ENCODE results near the gene WDR38. TPM values are rescaled to one million over a fixed set of nuclear protein-coding genes. Genes with fewer than 3 reads are reported as not detected.

Gene WDR38
- total and polyA plus RNA-seq, 9 of the 15 experiments (the other 6 are each of a cell fraction or from before 2014, with no cell fraction given), result not detected

DNA sequence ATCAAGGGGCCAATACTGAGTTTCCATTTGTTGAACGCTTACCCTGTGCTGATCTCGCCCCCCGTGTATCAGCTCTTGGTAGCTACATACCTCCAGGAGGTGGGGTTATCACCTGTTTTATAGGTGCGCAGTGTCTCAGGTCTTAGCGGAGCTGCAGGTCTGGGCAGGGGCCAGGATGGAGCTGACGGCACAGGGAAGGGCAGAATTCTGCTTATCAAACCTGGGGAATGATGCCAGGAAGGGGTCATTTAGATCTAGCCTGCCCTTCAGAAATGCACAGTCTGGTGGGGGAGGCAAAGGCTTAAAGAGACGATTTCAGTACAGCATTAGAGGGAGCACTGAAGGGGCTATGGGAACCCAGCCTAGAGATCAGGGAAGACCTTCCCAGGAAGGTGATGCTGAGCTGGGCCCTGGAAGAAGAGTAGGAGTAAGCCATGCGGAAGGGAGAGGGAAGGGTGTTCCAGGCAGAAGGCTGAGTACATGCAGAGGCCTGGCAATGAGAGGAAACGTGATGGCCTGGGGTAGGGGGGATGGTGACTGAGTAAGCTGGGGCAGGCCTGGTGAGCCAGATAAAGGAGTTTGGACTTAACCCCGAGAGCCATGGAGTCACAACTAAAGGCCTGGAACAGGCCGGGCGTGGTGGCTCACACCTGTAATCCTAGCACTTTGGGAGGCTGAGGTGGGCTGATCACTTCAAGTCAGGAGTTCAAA, 44.9 kb upstream of the WDR38 start (continued):
- TF ChIP-seq TCF3 (CRISPR knock-in tag; IDR thresholded peaks at IDR 0.05) (peak; percentile 39), ZNF57 (CRISPR knock-in tag; IDR thresholded peaks at IDR 0.05) (no peak), POLR3G (IDR thresholded peaks at IDR 0.05; ENCODE audit: extremely low read depth, insufficient read length, insufficient replicate concordance) (no peak), TRIM24 (IDR thresholded peaks at IDR 0.05) (0 out of 4 replicates have a peak, but pooled peaks have one; percentile 9 to 11), POLR3A (IDR thresholded peaks at IDR 0.05; ENCODE audit: borderline replicate concordance, extremely low read depth, insufficient read depth, insufficient read length) (no peak), BCOR (IDR thresholded peaks at IDR 0.05) (0 out of 2 replicates have a peak, but pooled peaks have one; percentile 37), CBFA2T2 (conservative IDR thresholded peaks at IDR 0.05) (peak; percentile 53; the same call in 1 of the 2 replicates), ZNF165 (CRISPR knock-in tag; IDR thresholded peaks at IDR 0.05; ENCODE audit: borderline replicate concordance) (no peak), TAL1 (IDR thresholded peaks at IDR 0.05) (peak; percentile 18; the same call in 1 of the 2 replicates), U2AF2 (optimal IDR thresholded peaks at IDR 0.05; ENCODE audit: low read depth, low read length) (no peak), ZNF24 (IDR thresholded peaks at IDR 0.05) (no peak), ETV5 (CRISPR knock-in tag; IDR thresholded peaks at IDR 0.05; ENCODE audit: low read depth) (no peak), KDM5B (IDR thresholded peaks at IDR 0.05; ENCODE audit: insufficient replicate concordance, low read depth, low read length) (no peak), EP400 (IDR thresholded peaks at IDR 0.05) (no peak), KAT7 (CRISPR knock-in tag; IDR thresholded peaks at IDR 0.05; ENCODE audit: borderline replicate concordance) (no peak), SUPT5H (IDR thresholded peaks at IDR 0.05) (no peak), SREBF2 (CRISPR knock-in tag; IDR thresholded peaks at IDR 0.05) (no peak), BDP1 (IDR thresholded peaks at IDR 0.05; ENCODE audit: insufficient read depth, insufficient read length) (no peak), PHTF2 (CRISPR knock-in tag; IDR thresholded peaks at IDR 0.05) (no peak), ZKSCAN1 (IDR thresholded peaks at IDR 0.05; ENCODE audit: low read depth, low read length) (no peak), L3MBTL2 (IDR thresholded peaks at IDR 0.05) (no peak), JUND (IDR thresholded peaks at IDR 0.05; ENCODE audit: borderline replicate concordance, low read depth, low read length) (no peak), JUND (tag; IDR thresholded peaks at IDR 0.05; ENCODE audit: borderline replicate concordance, low read depth, low read length) (no peak), BHLHE40 (IDR thresholded peaks at IDR 0.05; ENCODE audit: low read length) (peak; percentile 57; the same call in 1 of the 2 replicates), ARID2 (IDR thresholded peaks at IDR 0.05) (no peak), CBX2 (IDR thresholded peaks at IDR 0.05; ENCODE audit: insufficient read depth, low read length, poor library complexity, severe bottlenecking) (no peak), BRF1 (IDR thresholded peaks at IDR 0.05; ENCODE audit: borderline replicate concordance, extremely low read depth, insufficient read length) (no peak)
- TF ChIP-seq, protein P1, sequence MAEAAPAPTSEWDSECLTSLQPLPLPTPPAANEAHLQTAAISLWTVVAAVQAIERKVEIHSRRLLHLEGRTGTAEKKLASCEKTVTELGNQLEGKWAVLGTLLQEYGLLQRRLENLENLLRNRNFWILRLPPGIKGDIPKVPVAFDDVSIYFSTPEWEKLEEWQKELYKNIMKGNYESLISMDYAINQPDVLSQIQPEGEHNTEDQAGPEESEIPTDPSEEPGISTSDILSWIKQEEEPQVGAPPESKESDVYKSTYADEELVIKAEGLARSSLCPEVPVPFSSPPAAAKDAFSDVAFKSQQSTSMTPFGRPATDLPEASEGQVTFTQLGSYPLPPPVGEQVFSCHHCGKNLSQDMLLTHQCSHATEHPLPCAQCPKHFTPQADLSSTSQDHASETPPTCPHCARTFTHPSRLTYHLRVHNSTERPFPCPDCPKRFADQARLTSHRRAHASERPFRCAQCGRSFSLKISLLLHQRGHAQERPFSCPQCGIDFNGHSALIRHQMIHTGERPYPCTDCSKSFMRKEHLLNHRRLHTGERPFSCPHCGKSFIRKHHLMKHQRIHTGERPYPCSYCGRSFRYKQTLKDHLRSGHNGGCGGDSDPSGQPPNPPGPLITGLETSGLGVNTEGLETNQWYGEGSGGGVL (CRISPR knock-in tag; IDR thresholded peaks at IDR 0.05), result no peak
- TF ChIP-seq, protein P2, sequence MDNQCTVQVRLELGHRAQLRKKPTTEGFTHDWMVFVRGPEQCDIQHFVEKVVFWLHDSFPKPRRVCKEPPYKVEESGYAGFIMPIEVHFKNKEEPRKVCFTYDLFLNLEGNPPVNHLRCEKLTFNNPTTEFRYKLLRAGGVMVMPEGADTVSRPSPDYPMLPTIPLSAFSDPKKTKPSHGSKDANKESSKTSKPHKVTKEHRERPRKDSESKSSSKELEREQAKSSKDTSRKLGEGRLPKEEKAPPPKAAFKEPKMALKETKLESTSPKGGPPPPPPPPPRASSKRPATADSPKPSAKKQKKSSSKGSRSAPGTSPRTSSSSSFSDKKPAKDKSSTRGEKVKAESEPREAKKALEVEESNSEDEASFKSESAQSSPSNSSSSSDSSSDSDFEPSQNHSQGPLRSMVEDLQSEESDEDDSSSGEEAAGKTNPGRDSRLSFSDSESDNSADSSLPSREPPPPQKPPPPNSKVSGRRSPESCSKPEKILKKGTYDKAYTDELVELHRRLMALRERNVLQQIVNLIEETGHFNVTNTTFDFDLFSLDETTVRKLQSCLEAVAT (IDR thresholded peaks at IDR 0.05), result no peak

Measured in K562 (cell line).